ENCODE results near the gene C19orf25.

Gene C19orf25

DNA sequence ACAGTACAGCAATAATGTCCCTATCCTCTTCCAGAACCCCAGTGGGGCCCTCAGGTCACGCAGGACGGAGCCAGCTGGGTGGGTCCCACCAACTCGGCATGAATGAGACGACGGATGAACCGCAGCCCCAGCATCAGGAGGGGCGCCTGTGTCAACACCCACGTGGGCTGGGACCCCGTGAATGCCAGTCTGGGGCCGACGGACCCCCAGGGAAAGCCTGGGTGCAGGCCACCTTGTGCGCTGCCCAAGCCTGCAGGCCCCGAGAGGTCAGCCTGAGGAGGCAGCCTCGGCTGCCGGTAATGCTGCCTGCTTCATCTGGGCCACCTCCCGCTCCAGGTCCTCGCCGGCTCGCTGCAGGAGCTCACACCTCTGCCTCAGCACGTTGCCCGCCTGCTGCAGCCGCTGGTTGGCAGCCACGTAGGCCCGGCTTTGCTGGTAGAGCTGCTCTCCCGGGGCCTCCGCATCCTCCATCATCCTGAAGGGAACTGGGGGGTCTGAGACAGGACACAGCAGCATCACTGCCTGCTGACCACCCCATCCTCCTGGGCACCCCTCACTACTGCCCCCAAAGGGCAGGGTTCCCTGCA is 4.2 kb downstream of the C19orf25 start:
- no peak for DNase-seq

GRCh38 chr19:1474011-1474764 is 4.8 kb downstream of the C19orf25 start:
- DNase-seq: no peak

GRCh38 chr19:1473085-1473851 is 5.7 kb downstream of the C19orf25 start:
- no peak for DNase-seq

- DNase-seq: no peak
Observed at GRCh38 chr19:1472231-1473084, 6.6 kb downstream of the C19orf25 start.

DNA sequence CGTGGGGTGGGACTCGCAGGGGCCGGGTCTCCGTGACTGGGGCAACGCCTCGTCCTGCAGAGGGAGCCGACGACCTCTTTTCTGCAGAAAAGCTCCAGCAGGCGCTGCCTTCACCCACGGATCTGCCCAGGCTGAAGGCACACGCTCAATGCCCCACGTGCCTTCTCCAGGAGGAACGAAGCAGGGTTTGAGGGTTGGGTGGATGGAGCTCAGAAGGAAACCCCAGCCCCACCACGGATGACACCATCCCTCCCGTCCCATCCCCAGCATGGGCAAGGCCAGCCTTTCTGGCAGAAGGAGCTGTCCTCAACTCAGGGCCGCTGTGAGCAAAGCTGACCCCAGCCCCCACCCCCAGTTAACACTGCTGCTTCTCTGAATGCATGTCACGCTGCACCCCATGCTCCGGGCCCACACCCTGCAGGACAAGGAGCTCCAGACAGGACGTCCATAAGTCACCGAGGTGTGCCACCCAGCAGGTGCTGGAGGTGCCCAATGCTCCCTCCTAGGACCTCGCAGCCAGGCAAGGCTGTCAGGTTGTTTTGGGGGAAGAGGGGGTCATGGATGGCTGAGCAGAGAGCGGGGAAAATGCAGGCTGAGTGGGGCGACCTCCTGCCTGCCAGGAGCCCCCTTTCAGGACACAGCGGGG is 7.4 kb downstream of the C19orf25 start:
- no peak for DNase-seq

DNA sequence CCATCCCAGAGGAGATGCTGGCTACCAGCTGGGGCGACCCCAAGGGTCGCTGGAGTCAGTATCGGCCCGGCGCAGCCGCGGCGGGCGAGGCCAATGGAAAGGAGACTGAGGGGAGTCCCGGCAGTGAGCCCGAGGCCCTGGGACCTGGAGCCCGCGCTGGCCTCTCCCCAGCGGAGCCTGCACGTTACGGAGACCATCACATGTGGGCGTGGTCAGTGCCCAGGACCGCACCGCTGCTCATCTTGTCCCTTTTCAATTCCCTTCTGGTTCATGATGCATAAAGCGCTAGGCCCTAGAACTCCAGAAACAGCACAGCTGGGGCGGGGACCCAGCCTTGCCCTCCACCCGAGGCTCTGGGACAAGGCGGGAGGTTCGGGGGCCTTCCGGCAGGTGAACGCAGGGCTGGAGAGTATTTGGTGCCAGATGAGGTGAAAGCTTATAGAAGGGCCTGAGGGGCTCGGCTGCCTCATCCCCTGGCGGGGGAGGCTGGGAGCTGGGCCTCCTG is 8.0 kb downstream of the C19orf25 start:
- DNase-seq: no peak

DNA sequence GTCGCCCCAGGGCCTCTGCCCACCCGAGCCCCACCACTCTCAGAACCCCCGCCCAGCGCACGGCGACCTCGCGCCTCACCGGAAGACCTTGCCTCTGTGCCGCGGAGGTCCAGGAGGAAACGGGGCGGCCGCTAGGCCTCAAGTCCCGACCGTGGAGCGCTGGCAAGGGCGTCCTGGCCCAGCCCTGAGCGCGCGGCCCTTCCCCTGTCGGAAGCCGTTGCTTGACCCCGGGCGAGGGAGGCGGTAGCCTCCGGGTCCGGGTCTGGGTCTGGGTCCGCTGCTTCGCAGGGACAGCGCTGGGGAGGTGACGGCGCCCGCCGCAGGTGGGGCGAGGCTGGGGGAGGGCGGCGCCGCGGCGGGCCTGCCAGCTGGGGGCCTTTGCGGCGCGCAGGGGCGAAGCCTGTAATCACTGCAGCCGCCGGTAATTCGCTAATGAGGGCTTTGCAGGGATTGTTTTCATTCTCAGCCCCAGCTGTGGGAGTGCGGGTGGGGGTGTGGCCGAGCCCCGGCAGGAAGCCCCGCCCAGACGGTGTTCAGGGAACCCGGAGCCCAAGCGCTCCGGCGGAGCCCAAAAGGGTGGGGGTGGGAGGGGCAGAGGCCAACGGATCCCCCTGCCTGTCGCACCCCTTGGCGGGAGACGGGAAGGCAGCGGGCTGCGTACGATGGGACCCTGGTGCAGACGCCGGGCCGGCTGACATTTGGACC is 8.6 kb downstream of the C19orf25 start:
- peak; percentile 91 for DNase-seq

DNA sequence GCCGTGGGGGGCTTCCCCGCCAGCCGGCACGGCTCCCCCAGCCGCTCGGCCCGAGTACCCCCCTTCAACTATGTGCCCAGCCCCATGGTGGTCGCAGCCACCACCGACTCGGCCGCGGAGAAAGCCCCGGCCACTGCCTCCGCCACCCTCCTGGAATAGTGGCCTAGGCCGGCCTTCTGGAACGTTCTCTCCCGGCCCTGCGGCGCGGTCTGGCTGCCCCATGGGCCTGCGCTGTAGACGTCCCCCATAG is 9.0 kb downstream of the C19orf25 start:
- DNase-seq: no peak

GRCh38 chr19:1469255-1470054 is 9.6 kb downstream of the C19orf25 start:
- DNase-seq: peak; percentile 74

- peak; percentile 76 for DNase-seq
Observed at GRCh38 chr19:1468821-1469254, 10.2 kb downstream of the C19orf25 start.

GRCh38 chr19:1468274-1468820 is 10.7 kb downstream of the C19orf25 start:
- DNase-seq: no peak

DNA sequence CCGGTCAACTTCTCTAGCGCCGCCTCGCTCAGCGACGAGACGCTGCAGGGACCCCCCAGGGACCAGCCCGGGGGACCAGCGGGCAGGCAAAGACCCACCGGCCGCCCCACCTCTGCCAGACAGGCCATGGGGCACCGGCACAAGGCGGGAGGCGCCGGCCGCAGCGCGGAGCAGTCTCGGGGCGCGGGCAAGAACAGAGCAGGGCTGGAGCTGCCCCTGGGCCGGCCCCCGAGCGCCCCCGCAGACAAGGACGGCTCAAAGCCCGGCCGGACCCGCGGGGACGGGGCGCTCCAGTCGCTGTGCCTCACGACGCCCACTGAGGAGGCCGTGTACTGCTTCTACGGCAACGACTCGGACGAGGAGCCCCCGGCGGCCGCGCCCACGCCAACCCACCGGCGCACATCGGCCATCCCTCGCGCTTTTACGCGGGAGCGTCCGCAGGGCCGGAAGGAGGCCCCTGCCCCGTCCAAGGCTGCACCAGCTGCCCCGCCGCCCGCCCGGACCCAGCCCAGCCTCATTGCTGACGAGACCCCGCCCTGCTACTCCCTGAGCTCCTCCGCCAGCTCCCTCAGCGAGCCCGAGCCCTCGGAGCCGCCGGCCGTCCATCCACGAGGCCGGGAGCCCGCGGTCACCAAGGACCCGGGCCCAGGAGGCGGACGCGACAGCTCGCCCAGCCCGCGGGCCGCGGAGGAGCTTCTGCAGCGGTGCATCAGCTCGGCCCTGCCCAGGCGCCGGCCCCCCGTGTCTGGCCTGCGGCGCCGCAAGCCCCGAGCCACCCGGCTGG is 11.3 kb downstream of the C19orf25 start:
- DNase-seq: no peak

DNA sequence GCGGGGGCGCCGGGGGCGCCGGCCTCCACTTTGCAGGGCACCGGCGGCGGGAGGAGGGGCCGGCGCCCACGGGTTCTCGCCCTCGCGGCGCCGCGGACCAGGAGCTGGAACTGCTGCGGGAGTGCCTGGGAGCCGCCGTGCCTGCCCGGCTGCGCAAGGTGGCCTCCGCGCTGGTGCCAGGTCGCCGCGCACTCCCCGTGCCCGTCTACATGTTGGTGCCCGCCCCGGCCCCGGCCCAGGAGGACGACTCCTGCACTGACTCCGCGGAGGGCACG is 11.9 kb downstream of the C19orf25 start:
- no peak for DNase-seq

DNA sequence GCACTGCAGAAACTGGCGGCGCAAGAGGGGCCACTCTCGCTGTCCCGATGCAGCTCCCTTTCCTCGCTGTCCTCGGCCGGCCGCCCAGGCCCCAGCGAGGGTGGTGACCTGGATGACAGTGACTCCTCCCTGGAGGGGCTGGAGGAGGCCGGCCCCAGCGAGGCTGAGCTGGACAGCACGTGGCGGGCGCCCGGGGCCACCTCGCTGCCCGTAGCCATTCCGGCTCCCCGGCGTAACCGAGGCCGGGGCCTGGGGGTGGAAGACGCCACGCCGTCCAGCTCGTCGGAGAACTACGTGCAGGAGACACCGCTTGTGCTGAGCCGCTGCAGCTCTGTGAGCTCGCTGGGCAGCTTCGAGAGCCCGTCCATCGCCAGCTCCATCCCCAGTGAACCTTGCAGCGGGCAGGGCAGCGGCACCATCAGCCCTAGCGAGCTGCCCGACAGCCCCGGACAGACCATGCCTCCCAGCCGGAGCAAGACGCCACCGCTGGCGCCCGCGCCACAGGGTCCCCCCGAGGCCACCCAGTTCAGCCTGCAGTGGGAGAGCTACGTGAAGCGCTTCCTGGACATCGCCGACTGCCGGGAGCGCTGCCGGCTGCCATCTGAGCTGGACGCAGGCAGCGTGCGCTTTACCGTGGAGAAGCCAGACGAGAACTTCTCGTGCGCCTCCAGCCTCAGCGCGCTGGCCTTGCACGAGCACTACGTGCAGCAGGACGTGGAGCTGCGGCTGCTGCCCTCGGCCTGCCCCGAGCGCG is 12.4 kb downstream of the C19orf25 start:
- DNase-seq: no peak

- DNase-seq: no peak
Observed at GRCh38 chr19:1466018-1466460, 13.0 kb downstream of the C19orf25 start.

DNA sequence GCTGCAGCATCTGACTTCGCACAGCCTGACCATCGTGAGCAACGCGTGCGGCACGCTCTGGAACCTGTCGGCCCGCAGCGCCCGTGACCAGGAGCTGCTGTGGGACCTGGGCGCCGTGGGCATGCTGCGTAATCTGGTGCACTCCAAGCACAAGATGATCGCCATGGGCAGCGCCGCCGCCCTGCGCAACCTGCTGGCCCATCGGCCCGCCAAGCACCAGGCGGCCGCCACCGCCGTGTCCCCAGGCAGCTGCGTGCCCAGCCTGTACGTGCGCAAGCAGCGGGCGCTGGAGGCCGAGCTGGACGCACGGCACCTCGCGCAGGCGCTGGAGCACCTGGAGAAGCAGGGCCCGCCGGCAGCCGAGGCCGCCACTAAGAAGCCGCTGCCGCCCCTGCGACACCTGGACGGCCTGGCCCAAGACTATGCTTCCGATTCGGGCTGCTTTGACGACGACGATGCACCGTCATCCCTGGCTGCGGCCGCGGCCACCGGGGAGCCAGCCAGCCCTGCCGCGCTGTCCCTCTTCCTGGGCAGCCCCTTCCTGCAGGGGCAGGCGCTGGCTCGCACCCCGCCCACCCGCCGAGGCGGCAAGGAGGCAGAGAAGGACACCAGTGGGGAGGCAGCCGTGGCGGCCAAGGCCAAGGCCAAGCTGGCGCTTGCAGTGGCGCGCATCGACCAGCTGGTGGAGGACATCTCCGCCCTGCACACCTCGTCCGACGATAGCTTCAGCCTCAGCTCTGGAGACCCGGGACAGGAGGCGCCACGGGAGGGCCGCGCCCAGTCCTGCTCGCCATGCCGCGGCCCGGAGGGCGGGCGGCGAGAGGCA is 13.6 kb downstream of the C19orf25 start:
- peak; percentile 73 for DNase-seq

DNA sequence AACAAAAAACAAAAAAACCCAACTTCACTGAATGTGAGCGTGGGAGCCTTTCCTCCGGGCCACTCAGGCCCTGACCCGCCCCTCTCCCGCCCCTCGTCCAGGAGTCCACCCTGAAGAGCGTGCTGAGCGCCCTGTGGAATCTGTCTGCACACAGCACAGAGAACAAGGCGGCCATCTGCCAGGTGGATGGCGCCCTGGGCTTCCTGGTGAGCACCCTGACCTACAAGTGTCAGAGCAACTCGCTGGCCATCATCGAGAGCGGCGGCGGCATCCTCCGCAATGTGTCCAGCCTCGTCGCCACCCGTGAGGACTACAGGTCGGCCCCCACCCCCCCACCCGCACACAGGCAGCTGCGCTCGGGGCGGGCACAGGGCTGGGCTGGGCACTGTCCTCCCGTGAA is 17.2 kb downstream of the C19orf25 start:
- no peak for DNase-seq

Data from activated effector memory CD4-positive, alpha-beta T cell treated with anti-CD3 and anti-CD28 coated beads, Interleukin-2, amount 50 U/mL, for 16 hours (primary cell).